SK-N-MC (cell line): ENCODE data around the gene RAVER1.
"Not testable (repeated sequence)": the region's sequence is repeated elsewhere in the genome, so short reads cannot be mapped to it uniquely, and the experiment has no call there.

Experiments
- DNase-seq: peaks from one replicate; pipeline ENCODE4 v3.0.0-alpha.2; 2011; ENCODE audit warnings: low read depth, low spot score
- H3K27ac ChIP-seq: fragments of 200-600 bp; sonication (generic); 2 replicates; pipeline ENCODE4 v1.5.1; 2016; ENCODE audit warnings: mixed run types
- H3K36me3 ChIP-seq: fragments of 200-600 bp; sonication (generic); 2 replicates; pipeline ENCODE4 v1.6.1; 2017; ENCODE audit warnings: antibody characterized with exemption, low read length, mixed read lengths; ENCODE audit not compliant: insufficient read depth
- H3K4me3 ChIP-seq: fragments of 200-600 bp; sonication (generic); 2 replicates; pipeline ENCODE4 v1.5.1; 2016
- H3K9ac ChIP-seq: fragments of 200-600 bp; sonication (generic); 2 replicates; pipeline ENCODE4 v1.8.0; 2017; ENCODE audit warnings: mixed run types, mixed read lengths; ENCODE audit not compliant: insufficient read length
- H3K9me3 ChIP-seq: fragments of 200-600 bp; sonication (generic); 2 replicates; pipeline ENCODE4 v1.6.1; 2017; ENCODE audit warnings: low read depth, mild to moderate bottlenecking, antibody characterized with exemption, low read length, moderate library complexity, mixed read lengths
- EZH2 ChIP-seq: fragments of 200-600 bp; sonication (generic); IDR thresholded peaks from one replicate; pipeline ENCODE4 v1.6.1; 2017; ENCODE audit warnings: antibody characterized with exemption
- FOXP2 ChIP-seq: optimal IDR thresholded peaks from 2 replicates; pipeline ENCODE3; 2011; ENCODE audit warnings: mild to moderate bottlenecking, moderate library complexity; ENCODE audit not compliant: insufficient read depth; ENCODE audit errors: extremely low read length, control extremely low read depth
- POLR2AphosphoS5 ChIP-seq: IDR thresholded peaks from 2 replicates; pipeline ENCODE4 v1.6.1; 2012; ENCODE audit warnings: mild to moderate bottlenecking, low read depth, low read length, borderline replicate concordance

RAVER1 gene

GRCh38 chr19:10353793-10354391, 20.6 kb upstream of the RAVER1 start:
- no peak overlapping the region for H3K27ac ChIP-seq
- no peak overlapping the region for H3K4me3 ChIP-seq
- no peak for DNase-seq
- no peak overlapping the region for H3K9ac ChIP-seq
- H3K36me3 ChIP-seq: peaks cover 19% of the 10 kb centered on the region; the same call in 1 of the 2 replicates
- no peaks in the 10 kb centered on the region for H3K9me3 ChIP-seq
- TF ChIP-seq FOXP2: no peak
- TF ChIP-seq EZH2: no peak

- Histone ChIP-seq H3K9me3 (no peaks in the 10 kb centered on the region), H3K27ac (no peak overlapping the region), H3K4me3 (no peak overlapping the region), H3K36me3 (peaks cover 19% of the 10 kb centered on the region; the same call in 1 of the 2 replicates), H3K9ac (no peak overlapping the region)
- no peak for TF ChIP-seq EZH2
- TF ChIP-seq FOXP2: no peak
- no peak for TF ChIP-seq POLR2AphosphoS5
- no peak for DNase-seq
These were observed 19.7 kb upstream of the RAVER1 start for GRCh38 chr19:10352764-10353671.

DNA sequence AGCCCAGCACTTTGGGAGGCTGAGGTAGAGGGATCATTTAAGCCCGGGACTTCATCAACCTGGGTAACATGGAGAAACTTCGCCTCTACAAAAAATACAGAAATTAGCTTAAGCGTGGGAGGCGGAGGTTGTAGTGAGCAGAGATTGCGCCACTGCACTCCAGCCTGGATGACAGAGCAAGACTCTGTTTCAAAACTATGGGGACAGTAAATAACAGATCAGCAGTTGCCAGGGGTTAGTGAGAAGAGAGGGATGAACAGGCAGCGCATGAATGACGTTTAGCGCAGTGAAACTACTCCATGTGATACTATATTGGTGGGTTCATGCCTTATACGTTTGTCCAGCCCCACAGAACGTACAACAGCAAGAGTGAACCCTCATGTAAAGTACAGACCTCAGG, 13.2 kb upstream of the RAVER1 start:
- Histone ChIP-seq H3K4me3 (no peak overlapping the region), H3K9ac (no peak overlapping the region), H3K9me3 (no peaks in the 10 kb centered on the region), H3K36me3 (no peaks in the 10 kb centered on the region), H3K27ac (no peak overlapping the region)
- no peak for DNase-seq
- TF ChIP-seq EZH2: no peak
- TF ChIP-seq POLR2AphosphoS5: no peak
- no peak for TF ChIP-seq FOXP2

DNA sequence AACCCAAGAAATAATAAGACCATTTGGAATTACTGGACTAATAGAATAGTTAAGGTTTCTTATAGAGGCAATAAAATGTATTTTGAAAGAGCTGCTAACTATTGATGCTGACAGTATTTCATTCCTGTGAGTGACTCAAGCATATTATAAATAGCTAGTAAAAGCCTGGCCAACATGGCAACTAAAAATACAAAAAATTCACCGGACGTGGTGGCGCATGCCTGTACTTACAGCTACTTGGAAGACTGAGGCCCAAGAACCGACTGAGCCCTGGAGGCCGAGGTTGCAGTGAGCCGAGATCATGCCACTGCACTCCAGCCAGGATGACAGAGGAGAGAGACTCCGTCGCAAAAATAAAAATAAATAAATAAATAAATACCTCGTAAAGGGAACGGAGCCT, 11.5 kb upstream of the RAVER1 start:
- no peak overlapping the region for H3K4me3 ChIP-seq
- H3K27ac ChIP-seq: no peak overlapping the region
- TF ChIP-seq FOXP2 (no peak), EZH2 (no peak), POLR2AphosphoS5 (no peak)
- no peak overlapping the region for H3K9ac ChIP-seq
- no peak for DNase-seq
- no peaks in the 10 kb centered on the region for H3K9me3 ChIP-seq
- no peaks in the 10 kb centered on the region for H3K36me3 ChIP-seq

- no peak overlapping the region for H3K9ac ChIP-seq
- H3K27ac ChIP-seq: no peak overlapping the region
- no peaks in the 10 kb centered on the region for H3K9me3 ChIP-seq
- no peak overlapping the region for H3K4me3 ChIP-seq
- H3K36me3 ChIP-seq: no peaks in the 10 kb centered on the region
- no peak for DNase-seq
- TF ChIP-seq POLR2AphosphoS5 (no peak), EZH2 (no peak), FOXP2 (no peak)
These were observed 10.2 kb upstream of the RAVER1 start for GRCh38 chr19:10343495-10343894.

DNA sequence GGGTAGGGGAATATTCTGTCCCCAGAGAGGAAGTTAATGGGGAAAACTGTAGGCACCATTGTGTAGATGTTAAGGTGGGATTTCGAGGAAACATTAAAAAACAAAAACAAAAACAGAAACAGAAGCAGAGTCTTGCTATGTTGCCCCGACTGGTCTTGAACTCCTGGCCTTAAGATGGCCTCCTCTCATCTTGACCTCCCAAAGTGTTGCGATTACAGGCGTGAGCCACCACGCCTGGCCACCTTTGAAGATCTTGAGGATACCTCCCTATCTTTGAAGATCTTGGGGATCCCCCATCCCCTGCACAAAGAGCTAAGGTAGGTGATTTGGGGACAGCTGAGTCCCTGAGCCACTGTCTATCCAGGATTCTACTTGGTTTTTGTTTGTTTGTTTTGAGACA, 6.6 kb upstream of the RAVER1 start:
- TF ChIP-seq FOXP2: no peak
- TF ChIP-seq POLR2AphosphoS5: no peak
- TF ChIP-seq EZH2: no peak
- no peak for DNase-seq
- H3K27ac ChIP-seq: no peak overlapping the region
- no peaks in the 10 kb centered on the region for H3K9me3 ChIP-seq
- no peaks in the 10 kb centered on the region for H3K36me3 ChIP-seq
- no peak overlapping the region for H3K4me3 ChIP-seq
- no peak overlapping the region for H3K9ac ChIP-seq

DNA sequence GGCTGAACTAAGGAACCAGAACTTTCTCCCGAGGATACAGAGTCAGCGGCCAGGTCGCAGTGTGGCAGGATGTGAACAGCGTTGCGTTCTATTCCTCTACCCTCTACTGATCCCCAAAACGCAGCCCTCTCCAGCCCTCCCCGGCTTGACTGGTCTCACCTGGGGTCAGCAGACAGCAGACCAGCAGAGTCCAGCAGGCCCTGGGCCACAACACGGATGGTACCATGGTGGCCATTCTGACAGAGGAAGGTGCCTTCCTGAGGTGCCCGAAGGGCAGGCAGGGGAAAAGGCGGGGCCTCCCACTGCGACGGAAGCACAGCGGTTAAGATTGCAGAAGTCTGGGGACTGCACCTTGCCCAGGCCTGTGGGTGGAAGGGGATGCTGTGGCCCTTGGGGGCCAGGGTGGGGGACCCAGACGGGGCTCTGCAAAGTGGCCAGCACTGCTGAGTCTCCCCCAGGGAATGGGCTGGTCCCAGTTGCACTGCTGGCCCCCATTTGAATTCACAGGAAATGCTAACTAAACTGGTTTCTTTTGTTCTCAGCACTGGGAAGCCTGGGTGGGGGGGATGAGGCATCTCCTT, 6.1 kb upstream of the RAVER1 start, which contains the start of gene ICAM3:
ICAM3 (minus strand) TSS at position 245 of the 581 bp plus-strand sequence; CDS start at position 235, 10 bp downstream.
- Histone ChIP-seq H3K9me3 (no peaks in the 10 kb centered on the region), H3K4me3 (no peak within 1 kb of the TSS), H3K9ac (no peak within 1 kb of the TSS), H3K36me3 (no peaks in the 10 kb centered on the region), H3K27ac (no peak within 1 kb of the TSS)
- no peak for DNase-seq
- no peak for TF ChIP-seq FOXP2
- TF ChIP-seq EZH2: no peak
- no peak for TF ChIP-seq POLR2AphosphoS5

GRCh38 chr19:10338940-10339339, 5.6 kb upstream of the RAVER1 start:
- Histone ChIP-seq H3K27ac (no peak overlapping the region), H3K4me3 (no peak overlapping the region), H3K9ac (no peak overlapping the region), H3K36me3 (no peaks in the 10 kb centered on the region), H3K9me3 (no peaks in the 10 kb centered on the region)
- DNase-seq: no peak
- no peak for TF ChIP-seq FOXP2
- no peak for TF ChIP-seq POLR2AphosphoS5

DNA sequence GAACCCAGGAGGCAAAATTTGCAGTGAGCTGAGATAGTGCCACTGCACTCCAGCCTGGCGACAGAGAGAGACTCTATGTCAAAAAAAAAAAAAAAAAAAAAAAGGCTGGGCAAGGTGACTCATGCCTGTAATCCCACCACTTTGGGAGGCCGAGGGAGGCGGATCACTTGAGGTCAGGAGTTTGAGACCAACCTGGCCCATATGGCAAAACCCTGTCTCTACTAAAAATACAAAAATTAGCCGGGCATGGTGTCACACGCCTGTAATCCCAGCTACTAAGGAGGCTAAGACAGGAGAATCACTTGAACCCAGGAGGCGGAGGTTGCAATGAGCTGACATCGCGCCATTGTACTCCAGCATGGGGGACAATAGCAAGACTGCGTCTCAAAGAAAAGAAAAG, 3.4 kb upstream of the RAVER1 start:
- H3K4me3 ChIP-seq, H3K9me3 ChIP-seq, H3K9ac ChIP-seq, H3K27ac ChIP-seq, DNase-seq, H3K36me3 ChIP-seq: not testable (repeated sequence)
